H1 (cell line): Measurements from ENCODE around the gene CCBE1. TPM values are rescaled to one million over a fixed set of nuclear protein-coding genes. Genes with fewer than 3 reads are reported as not detected.

Experiments
- KDM1A ChIP-seq: fragments of 200-600, 300-600 bp; sonication (generic); IDR thresholded peaks from 2 replicates; pipeline ENCODE4 v1.7.1; 2016; ENCODE audit warnings: mild to moderate bottlenecking, low read length, borderline replicate concordance
- RXRA ChIP-seq: IDR thresholded peaks from 2 replicates; pipeline ENCODE4 v1.6.1; 2011; ENCODE audit warnings: low read depth, mild to moderate bottlenecking, low read length, moderate library complexity; ENCODE audit not compliant: insufficient read depth
- SP4 ChIP-seq: IDR thresholded peaks from 2 replicates; pipeline ENCODE4 v1.6.1; 2012; ENCODE audit warnings: low read length, inconsistent platforms
- polyA plus RNA-seq, 7 experiments: library from polyadenylated mRNA; depleted of rRNA in 3 of 7; stranded (reverse) in 5 of 7; unstranded in 2 of 7; fragments of >200 nt in 5 of 7; fragments of 200-250 nt in 2 of 7; gene quantifications; 1 replicate in 5 of 7; 2 replicates in 1 of 7; 4 replicates in 1 of 7; pipeline versions ENCODE4 v1.2.1 to v1.2.3, GENCODE V29; 2011 to 2013; ENCODE audit warnings: missing spikeins in 2 of 7, mixed read lengths in 2 of 7
- total RNA-seq: library from RNA; stranded (reverse); fragmentation: NEBNext Ultra II Directional; extraction: Animal tissue kit (Norgen Biotek cat#: 25700); gene quantifications from 2 replicates; pipeline ENCODE4 v1.2.1, GENCODE V29; 2021

CCBE1 gene
- total and polyA plus RNA-seq, 2 of the 8 experiments (the other 6 are each of a cell fraction or from before 2014, with no cell fraction given), result 2.1 to 2.6 TPM

- TF ChIP-seq RXRA (no peak), SP4 (no peak), KDM1A (no peak)
Measured at GRCh38 chr18:59629894-59630293, 67.3 kb downstream of the CCBE1 start (continued).
